UCSD-AML1 (cell line): ENCODE results near the gene SPDYE9.
"Not testable (repeated sequence)": the region's sequence is repeated elsewhere in the genome, so short reads cannot be mapped to it uniquely, and the experiment has no call there.

Experiments
- DNase-seq: peaks from one replicate; lab custom pipeline; 2025; ENCODE audit not compliant: unreplicated experiment; lab: John Stamatoyannopoulos, UW

The SPDYE9 gene, protein sequence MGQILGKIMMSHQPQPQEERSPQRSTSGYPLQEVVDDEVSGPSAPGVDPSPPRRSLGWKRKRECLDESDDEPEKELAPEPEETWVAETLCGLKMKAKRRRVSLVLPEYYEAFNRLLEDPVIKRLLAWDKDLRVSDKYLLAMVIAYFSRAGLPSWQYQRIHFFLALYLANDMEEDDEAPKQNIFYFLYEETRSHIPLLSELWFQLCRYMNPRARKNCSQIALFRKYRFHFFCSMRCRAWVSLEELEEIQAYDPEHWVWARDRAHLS

DNA sequence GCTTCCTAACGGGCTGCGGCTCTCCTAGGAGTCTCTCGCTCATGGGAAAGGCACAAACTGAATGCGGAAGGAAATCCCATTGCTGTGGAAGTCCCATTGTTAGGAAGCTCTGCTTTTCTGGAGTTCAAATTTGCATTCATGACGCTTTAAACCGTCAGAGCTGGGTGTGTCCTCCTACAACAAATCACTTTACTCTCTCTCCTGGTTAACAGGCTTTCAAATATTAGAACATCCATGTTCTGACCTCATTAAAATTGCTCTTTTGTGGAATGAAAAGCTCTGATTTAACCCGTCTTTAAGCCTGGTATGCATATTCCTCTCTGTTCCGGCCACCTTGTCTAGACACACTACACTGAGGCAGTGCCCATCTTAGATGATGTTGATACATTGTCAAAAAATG, at the start of gene SPDYE9:
TSS of gene SPDYE9 (minus strand) at position 101 of the 400 bp plus-strand sequence. CDS start 1,800 bp downstream, outside the sequence.
- not testable (repeated sequence) for DNase-seq

DNA sequence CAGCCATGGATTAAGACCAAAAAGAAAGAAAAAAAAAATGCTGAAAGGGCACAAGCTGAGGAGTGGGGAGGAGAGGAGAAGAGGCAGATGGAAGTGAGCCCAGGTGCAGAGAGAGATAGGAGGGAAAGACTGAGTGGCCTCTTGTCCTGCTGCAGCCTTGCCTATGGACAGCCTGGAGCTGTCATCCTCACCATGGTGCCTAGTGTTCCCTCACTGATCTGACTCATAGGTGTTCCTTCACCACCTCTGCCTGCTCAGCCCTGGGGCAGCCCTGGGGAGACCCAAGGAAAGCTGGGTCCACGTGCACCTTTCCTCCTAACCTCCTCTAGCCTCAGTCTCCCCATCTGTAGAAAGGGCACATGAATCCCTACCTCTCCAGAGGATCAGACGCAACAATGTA, 49.0 kb upstream of the SPDYE9 start:
- DNase-seq, result not testable (repeated sequence)

DNA sequence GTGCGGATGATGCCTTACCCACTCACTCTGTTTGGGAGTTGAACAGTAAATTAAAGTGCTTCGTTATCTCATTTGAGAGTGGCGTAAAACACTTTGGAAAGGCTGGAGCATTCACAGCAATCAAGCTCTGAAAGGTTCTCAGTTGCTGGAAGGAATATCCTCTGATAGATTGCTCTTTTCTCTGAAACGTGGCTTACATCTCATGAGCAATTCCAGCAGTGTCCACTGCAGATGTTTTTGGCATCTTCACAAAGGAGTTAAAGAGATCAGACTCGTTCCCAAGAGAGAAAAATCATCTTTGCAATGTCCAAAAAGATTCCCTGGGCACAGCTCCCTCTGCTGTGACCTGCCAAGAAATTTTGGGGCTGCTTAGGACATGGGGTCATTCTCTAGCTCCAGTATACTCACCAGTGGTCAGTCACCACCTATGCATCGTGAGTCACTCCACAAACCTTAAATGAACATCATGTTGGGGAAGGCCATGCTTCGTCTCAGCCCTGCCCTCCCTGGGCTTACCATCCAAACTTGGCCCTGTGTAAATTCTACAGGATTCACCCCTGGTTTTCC, 46.9 kb upstream of the SPDYE9 start:
- not testable (repeated sequence) for DNase-seq

DNA sequence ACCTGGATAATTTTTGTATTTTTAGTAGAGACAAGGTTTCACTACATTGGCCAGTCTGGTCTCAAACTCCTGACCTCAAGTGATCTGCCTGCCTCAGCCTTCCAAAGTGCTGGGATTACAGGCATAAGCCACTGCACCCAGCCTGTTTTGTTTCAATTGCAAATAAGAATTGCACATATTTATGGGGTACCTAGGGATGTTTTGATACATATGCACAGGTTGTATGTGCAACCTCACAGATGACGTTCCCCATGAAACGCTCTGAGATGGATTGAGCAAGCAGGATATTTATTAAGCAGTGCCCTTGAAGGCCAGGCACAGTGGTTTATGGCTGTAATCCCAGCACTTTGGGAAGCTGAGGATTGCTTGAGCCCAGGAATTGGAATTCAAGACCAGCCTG, 44.8 kb upstream of the SPDYE9 start:
- not testable (repeated sequence) for DNase-seq

DNA sequence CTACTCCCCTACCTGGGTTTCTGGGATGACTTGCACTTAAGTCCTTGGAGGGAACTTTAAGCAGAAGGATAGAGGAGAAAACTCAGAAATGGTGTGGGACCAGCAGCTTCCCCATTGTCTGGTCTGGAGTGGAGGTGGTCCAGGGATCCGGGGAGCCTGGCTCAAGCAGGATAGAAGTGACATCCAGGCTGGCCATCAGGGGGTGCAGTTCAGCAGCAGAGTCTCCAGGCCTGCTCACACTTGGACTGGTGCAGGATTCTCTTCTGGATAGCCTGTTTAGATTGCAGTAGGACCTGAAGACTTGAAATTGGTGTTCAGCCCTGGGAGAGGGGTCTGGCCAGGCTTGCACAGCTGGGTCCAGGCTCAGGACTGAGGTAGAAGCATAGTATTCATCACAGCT, 38.3 kb upstream of the SPDYE9 start:
- DNase-seq, result not testable (repeated sequence)

DNA sequence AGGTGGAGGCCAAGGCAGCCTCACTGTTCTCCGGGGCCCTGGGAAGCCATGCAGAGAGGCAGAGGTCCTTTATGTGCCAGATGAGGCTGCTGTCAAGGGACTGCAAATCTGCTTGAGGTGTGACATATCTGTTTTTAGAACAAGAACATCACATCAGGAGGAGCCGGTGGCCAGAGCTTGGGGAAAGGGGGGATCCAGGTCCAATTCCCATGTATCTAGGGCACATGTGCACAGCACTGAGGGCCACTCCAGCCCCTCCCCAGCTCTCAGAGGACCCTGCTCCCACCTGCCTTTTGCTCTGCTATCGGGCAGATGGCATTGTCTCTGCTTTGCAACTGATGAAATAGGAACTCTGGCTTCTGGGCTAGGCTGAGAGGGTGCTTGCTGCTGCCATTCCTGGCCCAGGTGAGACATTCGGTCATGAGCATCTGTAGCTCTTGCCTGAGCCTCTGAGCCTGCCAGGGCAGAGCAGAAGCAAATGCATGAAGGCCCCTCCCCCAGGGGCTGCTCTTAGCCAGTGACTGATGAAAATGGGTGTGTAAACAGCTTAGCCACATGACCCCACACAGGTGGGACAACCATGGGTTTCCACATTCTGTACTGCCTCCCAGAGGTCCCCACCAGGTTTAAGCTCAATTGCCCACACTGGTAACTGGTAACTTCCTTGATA, 37.1 kb upstream of the SPDYE9 start:
- not testable (repeated sequence) for DNase-seq

DNA sequence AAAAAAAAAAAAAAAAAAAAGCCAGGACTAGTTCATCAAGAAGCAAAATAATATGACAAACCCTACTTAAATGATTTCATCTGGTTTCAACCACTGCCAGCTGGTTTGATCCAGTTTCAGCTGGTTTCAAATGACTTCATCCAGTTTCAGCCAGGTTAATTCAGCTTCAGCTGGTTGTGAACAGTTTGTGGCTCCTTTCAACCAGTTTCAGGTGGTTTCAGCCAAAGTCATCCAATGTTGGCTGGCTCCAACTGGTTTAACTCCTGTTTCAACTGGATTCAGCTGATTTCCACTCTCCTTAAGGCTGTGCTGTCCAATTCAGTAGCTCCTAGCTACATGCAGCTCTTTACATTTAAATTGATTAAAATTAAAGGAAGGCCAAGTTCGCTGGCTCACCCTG, 32.3 kb upstream of the SPDYE9 start:
- DNase-seq, result not testable (repeated sequence)

DNA sequence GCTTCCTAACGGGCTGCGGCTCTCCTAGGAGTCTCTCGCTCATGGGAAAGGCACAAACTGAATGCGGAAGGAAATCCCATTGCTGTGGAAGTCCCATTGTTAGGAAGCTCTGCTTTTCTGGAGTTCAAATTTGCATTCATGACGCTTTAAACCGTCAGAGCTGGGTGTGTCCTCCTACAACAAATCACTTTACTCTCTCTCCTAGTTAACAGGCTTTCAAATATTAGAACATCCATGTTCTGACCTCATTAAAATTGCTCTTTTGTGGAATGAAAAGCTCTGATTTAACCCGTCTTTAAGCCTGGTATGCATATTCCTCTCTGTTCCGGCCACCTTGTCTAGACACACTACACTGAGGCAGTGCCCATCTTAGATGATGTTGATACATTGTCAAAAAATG, 28.0 kb downstream of the SPDYE9 start, which contains the start of gene SPDYE11:
TSS of gene SPDYE11 (minus strand) at position 101 of the 400 bp plus-strand sequence. CDS start 1,800 bp downstream, outside the sequence.
- not testable (repeated sequence) for DNase-seq

DNA sequence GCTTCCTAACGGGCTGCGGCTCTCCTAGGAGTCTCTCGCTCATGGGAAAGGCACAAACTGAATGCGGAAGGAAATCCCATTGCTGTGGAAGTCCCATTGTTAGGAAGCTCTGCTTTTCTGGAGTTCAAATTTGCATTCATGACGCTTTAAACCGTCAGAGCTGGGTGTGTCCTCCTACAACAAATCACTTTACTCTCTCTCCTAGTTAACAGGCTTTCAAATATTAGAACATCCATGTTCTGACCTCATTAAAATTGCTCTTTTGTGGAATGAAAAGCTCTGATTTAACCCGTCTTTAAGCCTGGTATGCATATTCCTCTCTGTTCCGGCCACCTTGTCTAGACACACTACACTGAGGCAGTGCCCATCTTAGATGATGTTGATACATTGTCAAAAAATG, 56.2 kb downstream of the SPDYE9 start, which contains the start of gene SPDYE8:
TSS of gene SPDYE8 (minus strand) at position 101 of the 400 bp plus-strand sequence. CDS start 1,800 bp downstream, outside the sequence.
- not testable (repeated sequence) for DNase-seq
